Stimulated activated CD8-positive, alpha-beta memory T cell treated with anti-CD3 and anti-CD28 coated beads, Interleukin-15, amount 100 ng/mL, for 48 hours (primary cell): Measurements from ENCODE around the gene ABCA5.

Source experiments
- DNase-seq, 2 donors: peaks; one replicate each; pipeline ENCODE4 v3.0.0-alpha.2; 2020; ENCODE audit warnings: low read depth in 2 of 2

ABCA5 gene

GRCh38 chr17:69327060-69327831, at the start of gene ABCA5:
TSS of gene ABCA5 (minus strand) at chr17:69327133. CDS start at chr17:69314415, 12,718 bp downstream.
- peak; percentile 83 to 86 for DNase-seq

- DNase-seq = no peak
Observed at GRCh38 chr17:69375229-69375628, 48.3 kb upstream of the ABCA5 start.

- no peak for DNase-seq
Observed at GRCh38 chr17:69373069-69373468, 46.1 kb upstream of the ABCA5 start.

- no peak for DNase-seq
Observed at GRCh38 chr17:69367298-69367697, 40.4 kb upstream of the ABCA5 start.

- DNase-seq = no peak
Observed at GRCh38 chr17:69363488-69364210, 36.7 kb upstream of the ABCA5 start.

- DNase-seq = no peak
Observed at GRCh38 chr17:69361156-69361555, 34.2 kb upstream of the ABCA5 start.

GRCh38 chr17:69358688-69359596, 32.0 kb upstream of the ABCA5 start:
- DNase-seq = no peak

- no peak for DNase-seq
Observed at GRCh38 chr17:69357701-69358100, 30.8 kb upstream of the ABCA5 start.

GRCh38 chr17:69356625-69357024, 29.7 kb upstream of the ABCA5 start:
- DNase-seq = no peak

GRCh38 chr17:69350911-69351310, 24.0 kb upstream of the ABCA5 start:
- no peak for DNase-seq

- no peak for DNase-seq
Observed at GRCh38 chr17:69348429-69348828, 21.5 kb upstream of the ABCA5 start.

GRCh38 chr17:69346766-69347165, 19.8 kb upstream of the ABCA5 start:
- DNase-seq = no peak

GRCh38 chr17:69344939-69345338, 18.0 kb upstream of the ABCA5 start:
- no peak for DNase-seq

- no peak for DNase-seq
Observed at GRCh38 chr17:69342896-69343644, 16.1 kb upstream of the ABCA5 start.

GRCh38 chr17:69339937-69340336, 13.0 kb upstream of the ABCA5 start:
- DNase-seq = no peak

- no peak for DNase-seq
Observed at GRCh38 chr17:69336996-69337395, 10.1 kb upstream of the ABCA5 start.

GRCh38 chr17:69336580-69336979, 9.6 kb upstream of the ABCA5 start:
- no peak for DNase-seq

GRCh38 chr17:69335058-69335457, 8.1 kb upstream of the ABCA5 start:
- DNase-seq = no peak

GRCh38 chr17:69333561-69333960, 6.6 kb upstream of the ABCA5 start:
- DNase-seq = no peak

- DNase-seq = no peak
Observed at GRCh38 chr17:69331756-69332155, 4.8 kb upstream of the ABCA5 start.

GRCh38 chr17:69326377-69327059, 415 bp downstream of the ABCA5 start:
- peak in 1 of 2 donors; percentile 0 for DNase-seq
